Small intestine (tissue), 7 donors: ENCODE results near the gene CCDC198. TPM values are rescaled to one million over a fixed set of nuclear protein-coding genes. Genes with fewer than 3 reads are reported as not detected.

ENCODE experiments used
- DNase-seq, 2 donors: peaks; one replicate each; pipeline versions ENCODE4 v3.0.0 to v3.0.0-alpha.2; 2013
- FAIRE-seq: peaks from 2 replicates; lab custom pipeline; 2012; peaks lifted over from hg19 to GRCh38; lab: Jason Lieb, UNC
- H3K27ac ChIP-seq, 3 donors: one replicate each; pipeline ENCODE4 v1.5.1; 2013; ENCODE audit warnings: low read length in 2 of 3, mild to moderate bottlenecking in 2 of 3, control low read depth in 1 of 3, inconsistent platforms in 1 of 3, low read depth in 1 of 3, moderate library complexity in 1 of 3
- H3K27me3 ChIP-seq, 3 donors: one replicate each; pipeline ENCODE4 v1.6.1; 2013; ENCODE audit warnings: low read length in 3 of 3, inconsistent platforms in 1 of 3; ENCODE audit not compliant: control insufficient read depth in 3 of 3, insufficient read depth in 3 of 3
- H3K36me3 ChIP-seq, 3 donors: one replicate each; pipeline ENCODE4 v1.6.1; 2013; ENCODE audit warnings: low read length in 3 of 3, inconsistent platforms in 1 of 3, low read depth in 1 of 3, mild to moderate bottlenecking in 1 of 3, moderate library complexity in 1 of 3; ENCODE audit not compliant: control insufficient read depth in 3 of 3, insufficient read depth in 2 of 3
- H3K4me1 ChIP-seq, 3 donors: one replicate each; pipeline ENCODE4 v1.6.1; 2013; ENCODE audit warnings: low read length in 2 of 3, inconsistent platforms in 1 of 3, low read depth in 1 of 3, mild to moderate bottlenecking in 1 of 3, moderate library complexity in 1 of 3; ENCODE audit not compliant: control insufficient read depth in 3 of 3, insufficient read depth in 2 of 3
- H3K4me3 ChIP-seq, 3 donors: one replicate each; pipeline ENCODE4 v1.5.1; 2013; ENCODE audit warnings: low read length in 3 of 3, control low read depth in 1 of 3, inconsistent platforms in 1 of 3, low read depth in 1 of 3, mild to moderate bottlenecking in 1 of 3, moderate library complexity in 1 of 3
- H3K9me3 ChIP-seq, 2 donors: one replicate each; pipeline ENCODE4 v1.6.1; 2013; ENCODE audit warnings: low read depth in 1 of 2, low read length in 1 of 2; ENCODE audit not compliant: control insufficient read depth in 2 of 2, insufficient read depth in 1 of 2
- WGBS, 3 donors: extraction: QIAGEN DNeasy Blood & Tissue Kit; methylation state at CpG; one replicate each; pipeline ENCODE4 v1.1.7; 2013; 5-methylcytosine and 5-hydroxymethylcytosine counted together
- polyA plus RNA-seq, 4 donors: library from polyadenylated mRNA; stranded (reverse) in 3 of 4; unstranded in 1 of 4; fragments of 200-250 nt in 3 of 4; fragments of 120-200 nt in 1 of 4; gene quantifications; one replicate each; pipeline versions ENCODE4 v1.2.1 to v1.2.3, GENCODE V29; 2013
- donor health status: healthy with polysubstance abuse.
- donor health status: control.
- donor health status: control.
- donor health status: Bipolar disorder and iron deficiency.
- donor health status: healthy.

Gene CCDC198
- polyA plus RNA-seq, 4 donors: 0.45 to 90.1 (median 0.80) TPM

DNA sequence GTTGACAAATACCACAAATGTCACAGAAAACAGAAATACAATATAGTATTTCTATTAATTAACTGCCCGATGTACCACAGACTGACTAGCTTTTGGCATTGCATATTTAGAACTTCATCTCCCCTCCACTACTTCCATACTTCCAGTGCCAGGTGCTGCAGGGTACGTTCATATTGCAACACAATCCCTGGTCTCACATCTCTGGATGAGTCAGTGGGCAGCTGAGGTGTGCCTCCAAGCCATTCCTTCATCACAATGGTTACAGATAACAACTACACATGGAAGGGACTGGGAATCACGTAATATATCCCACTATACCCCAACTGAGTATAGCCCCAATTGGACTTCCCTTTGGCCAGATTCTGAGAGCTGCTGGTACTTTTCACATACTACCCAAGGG, 31.1 kb downstream of the CCDC198 start:
- FAIRE-seq (no peak), DNase-seq (no peak)
- no peaks in the 10 kb centered on the region for H3K9me3 ChIP-seq
- WGBS, 3 donors: 80 to 93% (median 92%) methylated on average over 3 of the region's 3 CpGs
- peaks cover 0 to 24% (median 0%) of the 10 kb centered on the region in 3 donors for H3K4me1 ChIP-seq
- no peaks in the 10 kb centered on the region for H3K27me3 ChIP-seq
- H3K27ac ChIP-seq: peak overlapping the region in 1 of 3 donors; percentile 39
- H3K36me3 ChIP-seq: peaks cover 0 to 2% (median 0%) of the 10 kb centered on the region in 3 donors
- H3K4me3 ChIP-seq: no peak overlapping the region

DNA sequence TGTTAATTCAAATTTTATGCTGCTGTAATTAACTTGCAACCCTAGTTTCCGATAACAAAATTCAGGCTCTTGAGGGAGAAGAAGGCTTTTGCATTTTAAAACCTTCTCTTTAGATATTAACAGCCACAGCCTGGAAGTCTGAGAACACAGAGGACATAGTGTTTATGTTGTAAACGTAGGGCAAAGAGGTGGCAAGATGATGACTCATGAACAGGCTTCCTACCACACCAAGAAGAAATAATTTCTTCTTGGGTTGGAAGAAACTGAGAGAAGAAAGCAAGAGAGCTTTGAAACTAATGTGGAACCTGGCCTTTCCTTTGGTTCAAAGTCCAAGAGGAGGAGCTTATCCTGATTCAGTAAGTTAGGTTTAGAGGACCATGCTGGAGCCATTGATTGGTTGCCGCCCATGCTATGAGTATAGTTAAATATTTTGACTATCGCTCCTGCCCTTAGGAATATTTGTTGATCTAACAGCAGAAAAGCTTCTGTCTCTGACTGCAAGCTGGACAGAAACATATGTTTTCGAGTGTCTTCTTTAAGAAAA, 31.8 kb downstream of the CCDC198 start:
- H3K9me3 ChIP-seq: no peaks in the 10 kb centered on the region
- H3K4me1 ChIP-seq: peaks cover 0 to 21% (median 0%) of the 10 kb centered on the region in 3 donors
- H3K27ac ChIP-seq: peak overlapping the region in 1 of 3 donors; percentile 39
- no peak overlapping the region for H3K4me3 ChIP-seq
- H3K27me3 ChIP-seq: no peaks in the 10 kb centered on the region
- 63 to 70% (median 69%) methylated on average over 5 of the region's 5 CpGs for WGBS, 3 donors
- H3K36me3 ChIP-seq: peaks cover 0 to 2% (median 0%) of the 10 kb centered on the region in 3 donors
- FAIRE-seq (no peak), DNase-seq (peak; percentile 39 to 66)

DNA sequence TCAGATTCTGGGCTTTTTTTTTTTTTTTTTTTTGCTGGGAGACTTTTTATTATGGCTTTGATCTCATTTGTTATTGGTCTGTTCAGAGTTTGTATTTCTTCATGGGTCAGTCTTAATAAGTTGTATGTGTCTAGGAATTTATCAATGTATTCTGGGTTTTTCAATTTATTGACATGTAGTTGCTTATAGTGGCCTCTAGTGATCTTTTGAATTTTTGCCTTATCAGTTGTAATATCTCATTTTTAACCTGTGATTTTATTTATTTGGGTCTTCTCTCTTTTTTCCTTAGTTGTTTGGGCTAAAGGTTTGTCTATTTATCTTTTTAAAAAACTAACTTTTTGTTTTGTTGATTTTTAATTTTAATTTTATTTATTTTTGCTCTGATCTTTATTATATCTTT, 57.7 kb downstream of the CCDC198 start:
- H3K36me3 ChIP-seq: no peaks in the 10 kb centered on the region

DNA sequence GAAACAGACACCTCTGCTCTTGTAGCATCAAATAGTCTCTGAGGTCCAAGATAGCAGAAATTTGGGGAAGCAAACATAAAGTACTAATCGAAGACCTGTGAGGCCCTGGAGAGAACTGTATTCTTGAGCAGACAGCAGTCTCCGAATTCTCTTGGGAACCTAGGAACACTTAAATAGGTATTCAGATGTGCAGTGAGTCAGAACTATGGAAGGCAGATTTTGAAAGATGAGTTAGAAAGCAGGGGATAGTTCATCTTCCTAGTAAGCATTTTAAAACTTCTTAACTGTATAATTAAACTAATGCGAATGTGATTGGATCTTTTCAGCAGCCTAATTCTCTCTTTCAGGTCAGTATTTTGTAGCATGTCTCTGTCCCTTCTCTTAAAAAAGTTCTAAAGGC, 72.7 kb downstream of the CCDC198 start:
- FAIRE-seq: no peak

More for the DNA sequence above, 57.7 kb downstream of the CCDC198 start:
- no peak for DNase-seq
- Histone ChIP-seq H3K4me1 (no peaks in the 10 kb centered on the region), H3K27ac (no peak overlapping the region), H3K4me3 (no peak overlapping the region), H3K9me3 (peaks cover 0 to 3% of the 10 kb centered on the region in 2 donors), H3K27me3 (no peaks in the 10 kb centered on the region)
- FAIRE-seq: no peak

DNA sequence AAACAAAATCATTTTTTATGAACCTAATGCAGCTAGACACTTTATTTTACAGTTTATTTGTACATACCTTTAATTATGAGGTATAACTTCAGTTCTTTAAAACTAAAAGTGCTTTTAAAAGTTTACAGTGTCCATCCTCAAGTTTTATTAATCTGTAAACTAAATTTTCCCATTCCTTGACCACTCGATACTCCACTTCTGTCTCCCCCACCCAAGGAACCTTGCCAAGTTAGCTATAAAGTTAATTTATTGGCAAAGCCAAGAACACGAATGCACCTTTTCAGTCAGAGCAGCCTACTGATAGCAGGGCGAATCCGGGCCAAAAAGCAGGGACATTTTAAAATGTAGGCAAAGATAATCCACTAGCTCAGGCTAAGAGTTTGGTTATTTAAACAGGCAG, 73.6 kb downstream of the CCDC198 start:
- no peak for FAIRE-seq
- 61 to 77% (median 71%) methylated on average over 4 of the region's 4 CpGs for WGBS, 3 donors
- Histone ChIP-seq H3K4me3 (no peak overlapping the region), H3K27me3 (no peaks in the 10 kb centered on the region), H3K36me3 (no peaks in the 10 kb centered on the region), H3K27ac (no peak overlapping the region), H3K4me1 (no peaks in the 10 kb centered on the region), H3K9me3 (no peaks in the 10 kb centered on the region)
- no peak for DNase-seq

More for the DNA sequence above, 72.7 kb downstream of the CCDC198 start:
- H3K9me3 ChIP-seq: no peaks in the 10 kb centered on the region
- WGBS, 3 donors: 92 to 97% (median 94%) methylated on average over 3 of the region's 3 CpGs
- H3K27ac ChIP-seq: no peak overlapping the region
- H3K4me3 ChIP-seq: no peak overlapping the region
- DNase-seq: no peak
- H3K36me3 ChIP-seq: no peaks in the 10 kb centered on the region
- no peaks in the 10 kb centered on the region for H3K4me1 ChIP-seq
- no peaks in the 10 kb centered on the region for H3K27me3 ChIP-seq

Other genes starting within 250 kb of the CCDC198 start
- gene EXOC5, start 225.0 kb downstream of the CCDC198 start, polyA plus RNA-seq: 10 to 100 TPM in 2 of 4 donors, 1 to 10 TPM in 2; 6.8 to 47.8 (median 10.2) TPM
- gene AP5M1, start 224.9 kb downstream of the CCDC198 start, polyA plus RNA-seq: 10 to 100 TPM; 20.6 to 44.6 (median 24.1) TPM
- 10 to 100 TPM in 1 of 4 donors, 1 to 10 TPM in 3; 3.8 to 25.4 (median 6.0) TPM for gene NAA30, start 103.3 kb downstream of the CCDC198 start, polyA plus RNA-seq